SK-N-MC (cell line): ENCODE results near the gene TUBB2B.

ENCODE experiments used
- EZH2 ChIP-seq: fragments of 200-600 bp; sonication (generic); IDR thresholded peaks from one replicate; pipeline ENCODE4 v1.6.1; 2017; ENCODE audit warnings: antibody characterized with exemption
- POLR2AphosphoS5 ChIP-seq: IDR thresholded peaks from 2 replicates; pipeline ENCODE4 v1.6.1; 2012; ENCODE audit warnings: mild to moderate bottlenecking, low read depth, low read length, borderline replicate concordance

DNA sequence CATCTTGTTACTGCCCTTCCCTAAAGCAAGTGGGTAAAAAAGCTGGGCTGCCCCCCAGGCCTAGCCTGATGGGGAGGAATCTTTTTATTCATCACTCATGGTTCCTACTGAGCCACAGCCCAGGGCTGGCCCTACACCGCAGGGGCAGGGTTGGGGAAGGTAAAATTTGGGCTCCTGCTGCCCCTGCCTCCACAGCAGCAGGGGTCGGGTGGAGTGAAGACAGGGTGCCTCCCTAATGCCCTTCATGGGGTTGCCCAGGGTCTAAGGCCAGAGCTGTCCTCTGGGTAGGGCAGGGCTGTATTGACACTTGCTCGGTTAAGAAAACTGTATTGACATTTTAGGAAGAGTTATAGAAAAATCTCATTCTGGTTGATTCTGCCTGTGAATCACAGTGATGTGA, 22.4 kb upstream of the TUBB2B start:
- no peak for TF ChIP-seq EZH2
- no peak for TF ChIP-seq POLR2AphosphoS5
